ENCODE measurements around the gene SELENOW.
"Not testable (repeated sequence)": the region's sequence is repeated elsewhere in the genome, so short reads cannot be mapped to it uniquely, and the experiment has no call there.

SELENOW gene

GRCh38 chr19:47787307-47787706 is 8.8 kb downstream of the SELENOW start:
- not testable (repeated sequence) for DNase-seq

GRCh38 chr19:47789811-47790210 is 11.3 kb downstream of the SELENOW start:
- DNase-seq = not testable (repeated sequence)

- DNase-seq = peak; percentile 88
Measured at GRCh38 chr19:47790398-47790814, 11.9 kb downstream of the SELENOW start.

- no peak for DNase-seq
Measured at GRCh38 chr19:47792616-47793015, 14.1 kb downstream of the SELENOW start.

DNA sequence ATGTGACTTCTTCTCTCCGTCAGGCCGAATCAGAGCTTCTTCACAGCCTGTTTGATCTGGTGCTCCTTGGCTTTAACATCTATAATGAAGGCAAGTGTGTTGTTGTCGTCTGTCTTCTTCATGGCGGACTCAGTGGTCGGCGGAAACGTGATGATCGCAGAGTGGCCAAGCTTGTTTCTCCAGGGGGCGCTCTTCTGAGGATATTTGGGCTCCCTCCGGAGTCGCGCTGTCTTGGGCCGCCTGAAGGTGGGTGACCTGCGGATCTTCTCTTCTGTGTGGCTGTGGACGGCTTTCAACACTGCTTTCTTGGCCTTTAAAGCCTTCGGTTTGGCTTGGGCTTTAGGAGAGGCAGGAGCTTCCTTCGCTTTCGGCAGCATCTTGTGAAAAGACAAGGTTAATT is 16.0 kb downstream of the SELENOW start:
- no peak for DNase-seq

GRCh38 chr19:47796785-47797184 is 18.3 kb downstream of the SELENOW start:
- no peak for DNase-seq

- no peak for DNase-seq
Measured at GRCh38 chr19:47797996-47798903, 19.7 kb downstream of the SELENOW start.

- no peak for DNase-seq
Measured at GRCh38 chr19:47798904-47799266, 20.4 kb downstream of the SELENOW start.

GRCh38 chr19:47801270-47801669 is 22.8 kb downstream of the SELENOW start:
- no peak for DNase-seq

GRCh38 chr19:47802521-47803043 is 24.1 kb downstream of the SELENOW start:
- no peak for DNase-seq

- DNase-seq = not testable (repeated sequence)
Measured at GRCh38 chr19:47803148-47803547, 24.6 kb downstream of the SELENOW start.

DNA sequence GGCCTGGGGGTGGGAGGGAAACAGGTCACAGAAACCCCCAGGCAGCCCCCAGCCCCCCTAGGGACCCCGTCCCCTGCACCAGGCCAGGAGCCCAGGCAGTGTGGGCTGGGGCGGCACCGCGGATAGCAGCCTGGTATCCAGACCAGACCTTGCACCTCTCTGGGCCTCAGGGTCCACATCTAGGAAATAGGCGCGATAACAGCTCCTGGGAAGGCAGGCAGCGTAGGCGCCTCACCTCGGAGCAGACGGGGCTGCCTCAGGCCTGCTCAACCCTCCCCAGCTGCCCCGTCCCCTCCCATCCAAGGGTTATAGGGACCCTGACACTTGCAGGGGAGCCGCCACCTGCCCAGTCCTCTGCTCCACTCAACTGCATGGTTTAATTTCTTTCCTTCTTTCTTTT is 25.2 kb downstream of the SELENOW start:
- DNase-seq = not testable (repeated sequence)

- DNase-seq = not testable (repeated sequence)
Measured at GRCh38 chr19:47804451-47804850, 25.9 kb downstream of the SELENOW start, which contains the start of gene TPRX1. TSS of gene TPRX1 (minus strand) at chr19:47804551. CDS start at chr19:47804539, 12 bp downstream.

DNA sequence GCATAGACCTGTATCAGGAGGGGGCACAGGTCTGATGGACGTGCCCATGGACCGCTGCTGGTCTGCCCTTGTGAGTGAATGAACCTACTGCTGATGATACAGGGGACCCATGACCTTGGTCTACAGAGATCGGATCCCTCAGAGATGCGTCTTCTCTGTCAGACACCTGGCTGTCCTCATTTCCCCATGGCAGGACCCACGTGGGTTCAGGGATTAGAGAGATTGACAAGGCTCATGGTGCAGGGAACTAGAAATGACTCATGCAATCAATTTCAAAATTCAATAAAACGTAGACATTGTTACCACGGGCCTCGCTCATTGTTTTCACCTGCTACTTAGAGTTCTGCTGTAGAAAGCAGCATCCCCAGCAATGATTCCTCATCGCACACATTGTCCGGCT is 26.8 kb downstream of the SELENOW start:
- no peak for DNase-seq

GRCh38 chr19:47806435-47806834 is 27.9 kb downstream of the SELENOW start:
- DNase-seq = no peak

DNA sequence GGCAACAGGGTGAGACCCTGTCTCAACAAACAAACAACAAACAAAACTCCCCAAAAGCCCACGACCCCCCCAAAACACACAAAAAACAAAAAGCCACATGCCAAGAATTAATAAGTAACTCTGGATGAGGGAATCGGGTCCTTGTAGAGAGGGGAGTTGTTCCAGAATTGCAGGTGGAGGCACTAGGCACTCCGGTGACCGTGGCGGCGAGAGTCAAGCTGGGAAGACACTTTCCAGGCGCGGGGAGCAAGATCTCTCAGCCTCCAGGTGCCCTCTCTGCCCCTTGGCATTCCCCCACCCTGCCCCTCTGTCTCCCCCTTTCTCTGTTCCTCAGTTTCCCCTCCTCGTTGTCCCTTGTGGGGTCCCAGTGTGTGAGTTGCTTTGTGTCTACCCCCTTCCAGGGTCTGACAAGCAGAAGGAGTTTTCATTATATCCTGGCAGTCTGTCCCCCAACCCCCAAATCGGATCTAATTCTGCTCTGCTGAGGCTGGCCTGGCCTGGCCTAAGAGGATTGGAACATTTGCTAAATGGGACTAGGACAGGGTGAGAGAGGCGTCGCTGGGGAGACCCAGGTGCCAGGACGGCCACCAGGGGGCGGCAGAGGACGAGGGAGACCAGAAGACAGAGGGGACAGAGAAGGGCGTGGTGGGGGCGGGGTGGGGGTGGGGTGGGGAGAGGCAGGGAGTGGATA is 34.9 kb downstream of the SELENOW start:
- DNase-seq = peak; percentile 81

GRCh38 chr19:47813995-47814328 is 35.5 kb downstream of the SELENOW start:
- no peak for DNase-seq

GRCh38 chr19:47816270-47816669 is 37.8 kb downstream of the SELENOW start:
- DNase-seq = not testable (repeated sequence)

DNA sequence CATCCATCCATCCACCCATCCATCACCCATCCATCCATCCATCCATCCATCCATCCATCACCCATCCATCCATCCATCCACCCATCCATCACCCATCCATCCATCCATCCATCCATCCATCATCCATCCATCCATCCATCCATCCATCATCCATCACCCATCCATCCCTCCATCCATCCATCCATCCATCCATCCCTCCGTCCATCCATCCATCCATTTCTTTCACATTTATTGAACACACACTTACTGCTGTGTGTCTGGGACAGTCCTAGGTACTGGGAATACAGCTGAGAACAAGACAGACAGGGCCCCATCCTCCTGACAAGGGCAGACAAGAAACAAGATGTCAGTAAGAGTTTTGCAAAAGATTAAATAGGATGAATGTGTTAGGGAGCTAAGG is 39.7 kb downstream of the SELENOW start:
- DNase-seq = not testable (repeated sequence)

DNA sequence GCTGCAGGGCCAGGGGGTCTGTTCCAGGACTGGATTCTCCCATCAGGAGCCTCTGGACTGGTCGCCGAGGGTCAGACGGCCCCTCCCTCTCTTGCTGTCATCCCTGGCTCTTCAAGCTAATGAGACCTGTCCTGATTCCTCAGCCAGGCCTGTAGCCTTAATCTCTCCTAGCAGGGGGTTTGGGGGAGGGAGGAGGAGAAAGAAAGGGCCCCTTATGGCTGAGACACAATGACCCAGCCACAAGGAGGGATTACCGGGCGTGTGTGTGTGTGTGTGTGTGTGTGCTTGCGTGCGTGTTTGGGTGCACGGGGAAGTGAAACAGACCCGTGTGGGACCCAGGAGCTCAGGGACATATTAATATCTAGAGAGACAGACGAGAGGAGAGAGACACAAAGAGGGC is 41.4 kb downstream of the SELENOW start:
- no peak for DNase-seq

GRCh38 chr19:47820410-47820809 is 41.9 kb downstream of the SELENOW start:
- DNase-seq = no peak

DNA sequence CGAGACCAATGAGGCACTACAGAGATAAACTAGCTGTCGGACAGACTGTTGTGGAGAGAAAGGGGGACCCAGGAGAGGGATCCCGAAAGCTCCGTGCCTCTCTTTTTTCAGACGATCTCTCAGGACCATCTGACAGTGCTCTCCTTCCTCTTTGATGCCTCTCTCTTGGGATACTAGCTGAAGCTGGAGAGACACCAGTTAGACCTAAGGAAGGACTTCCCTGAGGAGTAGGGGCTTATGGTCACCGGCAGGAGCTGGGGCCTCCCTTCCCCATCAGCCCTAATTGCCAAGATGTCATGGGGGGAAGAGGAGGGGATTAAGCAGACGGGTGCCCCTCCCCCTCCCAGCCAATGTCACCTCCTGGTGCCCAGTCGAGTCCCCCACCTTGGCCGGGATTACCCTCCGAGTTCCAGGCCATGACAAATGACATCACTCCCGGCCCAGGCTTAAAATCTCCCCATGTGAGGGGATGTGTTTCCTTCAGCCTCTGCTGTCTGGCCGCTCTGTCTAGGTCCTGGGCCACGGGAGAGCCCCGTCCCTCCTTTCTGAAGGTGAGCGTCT is 43.0 kb downstream of the SELENOW start, which contains the start of gene CRX:
TSS of gene CRX (plus strand) at position 478 of the 561 bp plus-strand sequence. CDS start 12,507 bp downstream, outside the sequence.
- no peak for DNase-seq

DNA sequence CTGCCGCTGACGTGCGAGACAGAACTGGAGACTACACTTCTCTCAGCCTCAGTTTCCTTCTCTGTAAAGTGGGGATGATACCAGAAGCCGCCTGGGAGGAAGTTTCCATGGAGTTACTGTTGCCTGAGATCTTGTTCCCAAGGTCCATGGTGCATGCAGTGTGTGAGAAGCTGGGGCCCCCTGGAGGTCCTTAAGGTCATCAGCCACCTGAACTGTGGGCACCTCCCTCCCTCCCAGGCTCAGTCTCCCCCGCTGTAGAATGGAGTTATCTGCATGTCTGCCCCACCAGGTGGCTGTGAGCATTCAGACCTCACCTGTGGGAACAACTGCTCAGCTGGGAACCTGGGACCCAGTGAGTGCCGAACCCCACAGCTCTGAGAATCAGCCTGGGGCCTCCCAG is 45.9 kb downstream of the SELENOW start:
- DNase-seq = no peak
